ENCODE measurements around the gene ECT2L. TPM values are rescaled to one million over a fixed set of nuclear protein-coding genes. Genes with fewer than 3 reads are reported as not detected.

ECT2L gene
- total and polyA plus RNA-seq, 2 experiments from 2014 or later: 0.03 to 0.15 TPM

DNA sequence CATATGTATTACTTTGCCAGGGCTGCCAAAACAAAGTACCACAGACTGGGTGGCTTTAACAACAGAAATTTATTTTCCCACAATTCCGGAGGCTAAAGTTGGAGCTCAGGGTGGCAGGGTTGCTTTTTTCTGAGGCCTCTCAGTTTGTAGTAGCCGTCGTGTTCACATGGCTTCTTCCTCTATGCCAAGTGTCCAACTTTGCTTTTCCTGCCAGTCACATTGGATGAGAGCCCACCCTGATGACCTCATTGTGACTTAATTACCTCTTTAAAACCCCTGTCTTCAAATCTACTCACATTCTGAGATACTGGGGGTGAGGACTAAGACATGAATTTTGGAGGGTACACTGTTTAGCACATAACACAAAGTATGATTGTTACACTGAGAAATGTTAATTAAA, 9.9 kb upstream of the ECT2L start:
- Histone ChIP-seq H4K20me1 (replicated peaks; ENCODE audit: insufficient read depth) (no peaks in the 10 kb centered on the region; the same call in 1 of the 2 replicates), H3K4me2 (no peak overlapping the region), H3K36me3 (ENCODE audit: insufficient read depth) (no peaks in the 10 kb centered on the region), H3K79me2 (replicated peaks; ENCODE audit: insufficient read depth) (no peaks in the 10 kb centered on the region), H3K27ac (ENCODE audit: low read depth) (no peak overlapping the region), H3K9me2 (ENCODE audit: insufficient read depth) (no peaks in the 10 kb centered on the region), H3K27me3 (ENCODE audit: insufficient read depth) (no peaks in the 10 kb centered on the region), H3K4me1 (ENCODE audit: insufficient read depth) (no peaks in the 10 kb centered on the region), H3K4me3 (no peak overlapping the region), H2AFZ (no peak overlapping the region), H3F3A (replicated peaks; ENCODE audit: low read depth) (no peaks in the 10 kb centered on the region)
- TF ChIP-seq STAT1 (IDR thresholded peaks at IDR 0.05; ENCODE audit: unreplicated experiment): no peak
- TF ChIP-seq, protein P1, sequence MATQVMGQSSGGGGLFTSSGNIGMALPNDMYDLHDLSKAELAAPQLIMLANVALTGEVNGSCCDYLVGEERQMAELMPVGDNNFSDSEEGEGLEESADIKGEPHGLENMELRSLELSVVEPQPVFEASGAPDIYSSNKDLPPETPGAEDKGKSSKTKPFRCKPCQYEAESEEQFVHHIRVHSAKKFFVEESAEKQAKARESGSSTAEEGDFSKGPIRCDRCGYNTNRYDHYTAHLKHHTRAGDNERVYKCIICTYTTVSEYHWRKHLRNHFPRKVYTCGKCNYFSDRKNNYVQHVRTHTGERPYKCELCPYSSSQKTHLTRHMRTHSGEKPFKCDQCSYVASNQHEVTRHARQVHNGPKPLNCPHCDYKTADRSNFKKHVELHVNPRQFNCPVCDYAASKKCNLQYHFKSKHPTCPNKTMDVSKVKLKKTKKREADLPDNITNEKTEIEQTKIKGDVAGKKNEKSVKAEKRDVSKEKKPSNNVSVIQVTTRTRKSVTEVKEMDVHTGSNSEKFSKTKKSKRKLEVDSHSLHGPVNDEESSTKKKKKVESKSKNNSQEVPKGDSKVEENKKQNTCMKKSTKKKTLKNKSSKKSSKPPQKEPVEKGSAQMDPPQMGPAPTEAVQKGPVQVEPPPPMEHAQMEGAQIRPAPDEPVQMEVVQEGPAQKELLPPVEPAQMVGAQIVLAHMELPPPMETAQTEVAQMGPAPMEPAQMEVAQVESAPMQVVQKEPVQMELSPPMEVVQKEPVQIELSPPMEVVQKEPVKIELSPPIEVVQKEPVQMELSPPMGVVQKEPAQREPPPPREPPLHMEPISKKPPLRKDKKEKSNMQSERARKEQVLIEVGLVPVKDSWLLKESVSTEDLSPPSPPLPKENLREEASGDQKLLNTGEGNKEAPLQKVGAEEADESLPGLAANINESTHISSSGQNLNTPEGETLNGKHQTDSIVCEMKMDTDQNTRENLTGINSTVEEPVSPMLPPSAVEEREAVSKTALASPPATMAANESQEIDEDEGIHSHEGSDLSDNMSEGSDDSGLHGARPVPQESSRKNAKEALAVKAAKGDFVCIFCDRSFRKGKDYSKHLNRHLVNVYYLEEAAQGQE (IDR thresholded peaks at IDR 0.05; ENCODE audit: unreplicated experiment): no peak
- TF ChIP-seq, protein P2, sequence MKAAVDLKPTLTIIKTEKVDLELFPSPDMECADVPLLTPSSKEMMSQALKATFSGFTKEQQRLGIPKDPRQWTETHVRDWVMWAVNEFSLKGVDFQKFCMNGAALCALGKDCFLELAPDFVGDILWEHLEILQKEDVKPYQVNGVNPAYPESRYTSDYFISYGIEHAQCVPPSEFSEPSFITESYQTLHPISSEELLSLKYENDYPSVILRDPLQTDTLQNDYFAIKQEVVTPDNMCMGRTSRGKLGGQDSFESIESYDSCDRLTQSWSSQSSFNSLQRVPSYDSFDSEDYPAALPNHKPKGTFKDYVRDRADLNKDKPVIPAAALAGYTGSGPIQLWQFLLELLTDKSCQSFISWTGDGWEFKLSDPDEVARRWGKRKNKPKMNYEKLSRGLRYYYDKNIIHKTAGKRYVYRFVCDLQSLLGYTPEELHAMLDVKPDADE (IDR thresholded peaks at IDR 0.05): no peak
- TF ChIP-seq JUNB (IDR thresholded peaks at IDR 0.05; ENCODE audit: unreplicated experiment): no peak
- TF ChIP-seq EZH2phosphoT487 (IDR thresholded peaks at IDR 0.05; ENCODE audit: unreplicated experiment): no peak
- TF ChIP-seq ZNF114 (CRISPR knock-in tag; IDR thresholded peaks at IDR 0.05): no peak
- TF ChIP-seq ZNF331 (CRISPR knock-in tag; IDR thresholded peaks at IDR 0.05; ENCODE audit: low read depth): no peak
- no peak for TF ChIP-seq ZNF462 (CRISPR knock-in tag; IDR thresholded peaks at IDR 0.05)
- no peak for TF ChIP-seq NANOG (IDR thresholded peaks at IDR 0.05; ENCODE audit: borderline replicate concordance)
- Mint-ChIP-seq H3K27ac (no peak overlapping the region), H3K4me1 (no peaks in the 10 kb centered on the region), H3K36me3 (ENCODE audit: low read depth) (no peaks in the 10 kb centered on the region), H3K4me3 (no peak overlapping the region), H3K27me3 (ENCODE audit: insufficient read depth, low read depth, poor library complexity) (peaks cover 2% of the 10 kb centered on the region), H3K9me3 (no peaks in the 10 kb centered on the region)
- no peak for DNase-seq (ENCODE audit: low spot score)
- no peak for ATAC-seq
